Muscle of back (tissue), 13 donors: ENCODE results near the gene CDC14B. TPM values are rescaled to one million over a fixed set of nuclear protein-coding genes. Genes with fewer than 3 reads are reported as not detected.

Source experiments
- DNase-seq, 3 donors: peaks; one replicate each; pipeline versions ENCODE4 v3.0.0 to v3.0.0-alpha.2; 2013
- long read RNA-seq, 9 donors: transcript quantifications; one replicate each; lab custom pipeline, GENCODE V29; 2026
- polyA plus RNA-seq, 10 donors: library from polyadenylated mRNA; unstranded; fragments of 120-200 nt; gene quantifications; one replicate each; pipeline ENCODE4 v1.2.1, GENCODE V29; 2013; ENCODE audit not compliant: insufficient read length in 10 of 10

The CDC14B gene
- 10 to 100 TPM; 10.6 to 18.8 (median 14.8) TPM for polyA plus RNA-seq
- long read RNA-seq, donor 1, full-length matches to known transcripts = 1 of 1 reads
- long read RNA-seq, donor 1, partial matches to known transcripts = 0 of 1 reads
- long read RNA-seq, donor 1, other reads (novel, unspliced or antisense) = 0 of 1 reads
- long read RNA-seq, donor 2, partial matches to known transcripts = 0 of 2 reads
- long read RNA-seq, donor 2, other reads (novel, unspliced or antisense) = 0 of 2 reads
- long read RNA-seq, donor 3 = 0 reads
- long read RNA-seq, donor 4, partial matches to known transcripts = 0 of 1 reads
- long read RNA-seq, donor 4, other reads (novel, unspliced or antisense) = 0 of 1 reads
- long read RNA-seq, donor 5, partial matches to known transcripts = 12 of 21 reads
- long read RNA-seq, donor 5, other reads (novel, unspliced or antisense) = 9 of 21 reads
- long read RNA-seq, donor 6 = 0 reads
- long read RNA-seq, donor 7, partial matches to known transcripts = 8 of 16 reads
- long read RNA-seq, donor 7, other reads (novel, unspliced or antisense) = 8 of 16 reads
- long read RNA-seq, donor 8, full-length matches to known transcripts = 1 of 28 reads
- long read RNA-seq, donor 8, partial matches to known transcripts = 19 of 28 reads
- long read RNA-seq, donor 8, other reads (novel, unspliced or antisense) = 8 of 28 reads
- long read RNA-seq, donor 9 = 0 reads

GRCh38 chr9:96619491-96620180 is at the start of gene CDC14B:
Gene CDC14B, minus strand, starts transcription at chr9:96619843. Its CDS starts 465 bp downstream, at chr9:96619378.
- DNase-seq = peak; percentile 82 to 86 (median 84)

DNA sequence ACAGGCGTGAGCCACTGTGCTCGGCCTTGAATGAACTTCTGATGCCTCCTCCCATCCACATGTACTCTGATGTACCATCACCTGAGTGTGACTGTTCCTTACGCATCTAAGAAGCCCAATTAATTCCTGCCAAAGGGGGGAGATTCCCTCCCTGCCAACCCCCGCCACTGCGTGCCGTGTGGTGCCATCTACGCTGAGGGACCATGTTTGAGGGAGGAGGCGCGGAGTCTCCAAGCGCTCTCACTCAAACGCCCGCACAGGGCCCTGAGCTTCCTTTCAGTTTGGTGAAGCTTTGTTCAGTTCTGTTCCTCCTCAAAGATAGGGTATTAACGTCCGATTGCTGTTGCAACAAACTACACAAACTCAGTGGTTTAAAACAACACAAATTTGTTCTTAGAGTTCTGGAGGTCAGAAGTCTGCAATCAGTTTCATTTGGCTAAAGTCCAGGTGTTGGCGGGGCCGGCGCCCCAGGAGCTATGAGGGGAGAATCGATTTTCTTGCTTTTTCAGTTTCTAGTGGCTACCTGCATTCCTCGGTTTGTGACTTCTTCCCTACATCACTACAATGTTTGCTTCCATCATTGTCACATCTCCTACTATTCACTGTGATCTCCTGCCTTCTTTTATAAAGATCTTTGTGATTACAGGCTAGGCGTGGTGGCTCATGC is 49.4 kb upstream of the CDC14B start:
- DNase-seq = no peak

- DNase-seq = no peak
These were observed 47.7 kb upstream of the CDC14B start for GRCh38 chr9:96667363-96667728.

DNA sequence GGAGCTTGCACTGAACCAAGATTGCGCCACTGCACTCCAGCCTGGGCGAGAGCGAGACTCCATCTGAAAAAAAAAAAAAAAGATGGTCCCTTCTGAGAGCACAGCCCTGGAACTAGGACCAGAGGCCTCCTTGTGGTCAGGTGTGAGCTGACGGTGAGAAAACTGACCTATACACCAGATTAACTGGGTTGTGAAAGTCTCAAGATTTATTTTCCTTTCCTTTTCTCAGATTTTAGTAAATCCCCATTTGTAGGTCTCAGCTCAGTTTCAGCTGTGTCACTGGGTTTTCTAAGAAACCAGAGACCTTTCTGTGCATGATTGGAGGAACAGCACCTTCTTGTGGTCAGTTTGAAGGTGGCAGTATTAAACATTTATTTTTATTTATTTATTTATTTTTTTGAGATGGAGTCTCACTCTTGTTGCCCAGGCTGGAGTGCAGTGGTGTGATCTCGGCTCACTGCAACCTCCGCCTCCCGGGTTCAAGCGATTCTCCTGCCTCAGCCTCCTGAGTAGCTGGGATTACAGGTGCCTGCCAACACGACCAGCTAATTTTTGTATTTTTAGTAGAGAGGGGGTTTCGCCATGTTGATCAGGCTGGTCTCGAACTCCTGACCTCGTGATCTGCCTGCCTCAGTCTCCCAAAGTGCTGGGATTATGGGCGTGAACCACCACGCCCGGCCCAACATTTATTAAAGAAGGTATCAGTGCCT is 47.2 kb upstream of the CDC14B start:
- peak; percentile 43 to 67 (median 46) for DNase-seq

DNA sequence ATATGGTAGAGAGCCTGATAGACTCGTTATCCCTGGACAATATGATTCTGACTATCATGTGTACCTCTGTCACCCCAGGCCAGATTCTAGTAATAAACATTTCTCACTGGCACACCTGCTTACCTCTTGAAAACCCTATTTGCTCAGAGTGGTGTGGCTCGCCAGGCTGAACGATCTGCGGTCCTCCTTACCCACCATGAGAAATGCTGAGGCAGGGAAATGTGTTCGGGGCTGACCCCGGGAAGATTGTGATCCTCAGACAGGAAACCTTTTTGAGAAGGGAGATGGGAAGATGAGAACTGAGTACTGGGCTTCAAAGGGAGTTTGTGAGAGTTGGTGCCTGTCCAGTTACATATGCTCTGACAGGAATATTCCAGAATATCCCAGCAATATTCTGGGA is 46.1 kb upstream of the CDC14B start:
- DNase-seq = no peak

DNA sequence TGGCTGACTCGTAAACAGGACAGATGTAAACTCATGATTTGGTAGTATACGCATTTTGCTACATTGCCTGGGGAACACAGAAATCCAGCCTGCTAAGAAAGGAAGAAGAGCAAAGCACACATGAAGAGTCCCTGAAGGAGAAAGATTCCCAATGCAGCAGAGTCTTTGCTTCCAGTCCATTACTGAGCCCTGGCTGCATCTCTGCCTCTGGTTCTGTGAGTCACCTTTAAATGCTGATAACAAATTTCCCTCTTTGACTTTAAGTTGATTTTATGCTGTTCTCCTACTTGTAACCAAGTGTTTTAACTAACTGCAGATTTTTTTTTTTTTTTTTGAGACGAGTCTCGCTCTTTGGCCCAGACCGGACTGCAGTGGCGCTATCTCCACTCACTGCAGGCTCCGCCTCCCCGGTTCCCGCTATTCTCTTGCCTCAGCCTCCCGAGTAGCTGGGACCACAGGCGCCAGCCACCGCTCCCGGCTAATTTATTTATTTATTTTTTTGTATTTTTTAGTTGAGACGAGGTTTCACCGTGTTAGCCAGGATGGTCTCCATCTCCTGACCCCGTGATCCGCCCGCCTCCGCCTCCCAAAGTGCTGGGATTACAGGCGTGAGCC is 44.0 kb upstream of the CDC14B start:
- no peak for DNase-seq

DNA sequence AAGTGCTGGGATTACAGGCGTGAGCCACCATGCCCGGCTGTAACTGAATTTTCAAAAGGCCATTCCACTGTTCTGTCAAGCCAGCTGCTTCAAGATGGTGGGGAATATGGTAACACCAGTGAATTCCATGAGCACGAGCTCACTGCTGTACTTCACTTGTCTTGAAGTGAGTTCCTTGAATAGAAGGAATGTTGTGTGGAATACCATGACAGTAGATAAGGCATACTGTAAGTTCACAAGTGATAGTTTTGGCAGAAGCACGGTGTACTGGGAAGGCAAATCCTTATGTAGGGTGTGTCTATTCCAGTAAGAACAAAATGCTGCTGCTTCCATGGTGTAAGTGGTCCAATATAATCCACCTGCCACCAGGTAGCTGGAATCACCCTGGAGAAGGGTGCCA is 42.1 kb upstream of the CDC14B start:
- no peak for DNase-seq

GRCh38 chr9:96660692-96661248 is 41.1 kb upstream of the CDC14B start:
- DNase-seq = no peak

GRCh38 chr9:96655198-96655851 is 35.7 kb upstream of the CDC14B start, which contains the start of gene PRXL2C:
Gene PRXL2C, minus strand, starts transcription at chr9:96655317. Its CDS starts 36 bp downstream, at chr9:96655281.
- DNase-seq = peak; percentile 40 to 78 (median 78)

DNA sequence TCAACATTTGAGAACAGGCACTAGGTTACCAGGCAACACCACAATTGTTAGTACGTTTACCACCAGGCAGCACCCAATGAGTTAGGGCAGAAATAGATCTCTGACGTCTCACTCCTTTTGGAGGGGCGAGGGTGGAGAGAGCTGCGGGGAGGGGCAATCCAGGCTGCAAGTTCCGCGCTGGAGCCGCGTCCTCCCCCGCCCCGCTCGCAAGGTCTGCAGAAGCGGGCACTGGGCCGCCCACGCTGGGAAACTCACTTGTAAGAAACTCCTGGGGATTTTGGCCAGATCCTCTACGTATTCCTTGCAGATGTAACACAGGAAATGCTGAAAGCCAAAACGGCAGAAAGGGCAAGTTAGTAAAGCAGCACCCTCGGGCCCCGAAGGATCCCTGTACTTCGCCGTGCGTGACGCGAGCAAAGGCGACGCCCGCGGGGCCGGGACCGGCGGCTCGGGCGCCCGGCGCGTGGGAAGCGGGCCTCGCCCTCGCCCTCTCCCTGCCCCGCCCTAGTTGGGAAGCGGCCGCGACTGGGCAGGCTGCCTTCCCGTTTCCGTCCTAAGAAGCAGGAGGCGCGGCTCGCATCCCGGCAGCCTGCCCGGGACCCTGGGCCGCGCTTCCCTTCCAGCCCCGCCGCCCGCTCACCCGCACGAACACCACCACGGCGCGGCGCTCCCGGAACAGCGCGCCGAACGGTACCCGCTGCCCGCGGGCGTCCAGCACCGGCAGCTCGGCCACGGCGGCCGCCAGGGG is 35.0 kb upstream of the CDC14B start:
- DNase-seq = peak; percentile 82 to 90 (median 82)

GRCh38 chr9:96651626-96652025 is 32.0 kb upstream of the CDC14B start:
- DNase-seq = peak in 1 of 3 donors; percentile 23

GRCh38 chr9:96649620-96650324 is 30.1 kb upstream of the CDC14B start:
- peak in 1 of 3 donors; percentile 32 for DNase-seq

DNA sequence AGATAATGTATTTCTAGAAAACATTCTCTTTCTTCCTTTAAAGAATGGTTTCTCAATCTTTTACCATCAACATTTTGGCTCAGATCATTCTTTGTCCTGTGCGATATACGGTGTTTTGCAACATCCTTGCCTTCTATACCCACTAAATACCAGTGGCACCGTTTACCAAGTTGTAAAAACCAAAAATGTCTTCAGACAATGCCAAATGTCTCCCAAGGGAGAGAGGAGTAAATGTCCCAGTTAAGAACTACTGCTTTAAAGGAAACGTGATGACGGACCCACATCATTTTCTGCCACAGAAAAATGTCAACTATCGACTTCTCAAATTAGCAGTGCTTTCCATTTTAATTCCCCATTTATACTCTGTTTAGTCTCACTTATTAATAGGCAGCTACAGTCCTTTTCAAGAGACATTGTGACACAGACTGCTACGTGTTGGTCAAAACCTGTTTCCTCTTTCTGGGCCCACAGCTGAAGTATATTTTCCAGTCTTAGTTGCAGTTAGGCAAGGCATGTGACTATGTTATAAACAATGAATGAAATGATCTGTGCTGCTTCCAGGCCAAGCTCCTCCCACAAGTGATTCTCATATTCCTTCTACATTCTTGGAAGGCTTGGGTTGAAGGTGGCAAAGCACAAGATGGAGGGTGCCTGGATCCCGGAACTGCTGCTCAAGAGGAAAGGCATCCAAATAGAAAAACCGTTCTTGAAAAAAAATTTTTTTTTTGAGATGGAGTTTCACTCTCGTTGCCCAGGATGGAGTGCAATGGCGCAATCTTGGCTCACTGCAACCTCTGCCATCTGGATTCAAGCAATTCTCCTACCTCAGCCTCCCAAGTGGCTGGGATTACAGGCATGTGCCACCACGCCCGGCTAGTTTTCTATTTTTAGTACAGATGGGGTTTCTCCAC is 26.7 kb upstream of the CDC14B start:
- peak in 1 of 3 donors; percentile 31 for DNase-seq

DNA sequence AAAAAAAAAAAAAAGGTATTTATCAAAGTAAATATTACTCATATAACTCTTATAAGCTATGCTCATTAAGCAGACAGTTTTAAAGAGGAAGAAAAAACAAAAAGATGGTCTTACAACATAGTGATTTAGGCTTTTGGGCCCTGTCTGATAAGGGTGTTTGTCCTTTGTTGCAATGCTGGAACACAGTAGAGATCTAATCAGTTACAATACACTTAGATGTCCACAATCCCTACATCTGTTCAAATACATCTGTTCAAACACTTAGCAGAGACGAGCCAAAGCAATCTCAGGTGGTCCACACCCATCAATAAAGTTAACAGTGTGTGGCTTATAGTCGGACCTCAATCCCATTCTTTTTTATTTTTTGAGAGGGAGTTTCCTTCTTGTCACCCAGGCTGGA is 24.5 kb upstream of the CDC14B start:
- DNase-seq = no peak

DNA sequence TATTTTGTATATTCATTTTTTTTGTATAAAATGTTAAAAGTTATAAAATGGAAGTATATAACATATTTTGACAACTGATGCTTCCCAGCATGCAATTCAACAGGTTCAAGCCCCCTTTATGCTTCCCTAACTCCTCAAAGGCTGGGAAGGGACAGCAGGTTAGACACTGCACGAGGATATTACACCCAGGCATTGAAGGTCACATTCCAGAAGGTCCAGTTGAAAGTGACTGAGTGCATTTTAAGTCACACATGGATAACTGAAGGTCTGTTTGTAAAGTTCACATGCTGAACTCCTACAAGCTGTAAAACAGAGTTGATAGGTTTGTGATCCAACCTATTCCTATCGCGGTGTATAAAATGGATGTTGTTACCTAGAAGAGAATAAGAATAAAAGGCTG is 21.9 kb upstream of the CDC14B start:
- DNase-seq = no peak

DNA sequence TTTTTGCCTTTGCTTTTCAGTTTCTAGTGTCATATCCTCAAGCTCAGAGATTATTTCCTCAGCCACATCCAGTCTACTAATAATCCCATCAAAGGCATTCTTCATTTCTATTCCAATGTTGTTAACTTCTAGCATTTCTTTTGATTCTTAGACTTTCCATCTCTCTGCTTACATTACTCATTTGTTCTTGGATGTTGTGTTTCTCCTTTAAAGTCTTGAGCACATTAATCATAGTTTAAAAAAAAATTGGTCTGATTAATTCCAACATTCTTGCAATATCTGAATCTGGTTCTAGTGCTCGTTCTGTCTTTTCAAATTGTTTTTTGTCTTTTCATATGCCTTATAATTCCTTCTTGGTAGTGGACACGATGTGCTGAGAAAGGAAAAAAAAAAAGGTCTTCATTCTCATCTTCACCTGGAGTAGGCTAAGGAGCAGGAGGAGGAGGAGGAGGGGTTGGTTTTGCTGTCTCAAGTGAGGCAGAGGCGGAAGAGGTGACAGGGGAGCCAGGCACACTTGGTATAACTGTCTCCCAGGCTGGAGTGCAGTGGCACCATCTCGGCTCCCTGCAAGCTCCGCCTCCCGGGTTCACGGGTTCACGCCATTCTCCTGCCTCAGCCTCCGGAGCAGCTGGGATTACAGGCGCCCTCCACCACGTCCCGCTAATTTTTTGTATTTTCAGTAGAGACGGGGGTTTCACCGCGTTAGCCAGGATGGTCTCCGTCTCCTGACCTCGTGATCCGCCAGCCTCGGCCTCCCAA is 19.1 kb upstream of the CDC14B start:
- no peak for DNase-seq

DNA sequence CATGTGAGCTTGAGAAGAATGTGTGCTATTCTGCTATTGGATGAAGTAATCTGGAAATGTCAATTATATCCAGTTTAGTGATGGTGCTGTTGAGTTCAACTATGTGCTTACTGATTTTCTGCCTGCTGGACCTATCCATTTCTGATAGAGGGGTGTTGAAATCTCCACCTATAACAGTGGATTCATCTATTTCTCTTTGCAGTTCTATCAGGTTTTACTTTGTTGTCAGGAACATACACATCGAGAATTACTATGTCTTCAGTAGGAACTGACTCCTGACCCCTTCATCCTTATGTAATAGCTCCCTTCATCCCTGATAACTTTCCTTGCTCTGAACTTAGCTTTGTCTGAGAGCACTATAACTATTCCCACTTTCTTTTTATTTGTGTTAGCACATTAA is 16.7 kb upstream of the CDC14B start:
- no peak for DNase-seq
